Measurements from ENCODE around the gene DIS3L2. TPM values are rescaled to one million over a fixed set of nuclear protein-coding genes. Genes with fewer than 3 reads are reported as not detected.

Gene DIS3L2
- total RNA-seq, 1 donor from 2014 or later: 25.2 TPM

DNA sequence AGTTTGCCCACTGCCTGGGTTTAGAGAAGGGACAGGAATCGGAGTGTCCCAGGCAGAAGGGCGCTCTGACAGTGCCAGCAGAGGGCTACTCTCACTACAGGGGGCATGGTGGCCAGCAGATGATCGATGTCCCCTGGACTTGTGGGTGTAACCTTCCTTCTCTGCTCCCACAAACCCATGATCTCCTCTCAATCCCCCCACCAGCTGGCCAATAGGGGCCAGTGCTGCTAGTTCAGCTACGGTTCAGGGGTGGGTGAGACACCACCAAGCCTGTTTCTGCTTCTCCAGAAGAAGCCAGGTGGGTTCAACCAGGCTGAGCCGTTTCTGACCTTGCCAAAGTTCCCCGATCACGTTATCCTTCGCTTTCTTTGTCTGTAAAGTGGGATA, 36.6 kb upstream of the DIS3L2 start:
- Histone ChIP-seq H3K4me3 (ENCODE audit: low read depth, low read length) (no peak overlapping the region), H3K36me3 (ENCODE audit: control insufficient read depth, insufficient read depth, low read length) (no peaks in the 10 kb centered on the region), H3K27me3 (ENCODE audit: control insufficient read depth, insufficient read depth, low read length) (peaks cover 77% of the 10 kb centered on the region)
- DNase-seq (ENCODE audit: low read depth): no peak
- TF ChIP-seq, protein P1, sequence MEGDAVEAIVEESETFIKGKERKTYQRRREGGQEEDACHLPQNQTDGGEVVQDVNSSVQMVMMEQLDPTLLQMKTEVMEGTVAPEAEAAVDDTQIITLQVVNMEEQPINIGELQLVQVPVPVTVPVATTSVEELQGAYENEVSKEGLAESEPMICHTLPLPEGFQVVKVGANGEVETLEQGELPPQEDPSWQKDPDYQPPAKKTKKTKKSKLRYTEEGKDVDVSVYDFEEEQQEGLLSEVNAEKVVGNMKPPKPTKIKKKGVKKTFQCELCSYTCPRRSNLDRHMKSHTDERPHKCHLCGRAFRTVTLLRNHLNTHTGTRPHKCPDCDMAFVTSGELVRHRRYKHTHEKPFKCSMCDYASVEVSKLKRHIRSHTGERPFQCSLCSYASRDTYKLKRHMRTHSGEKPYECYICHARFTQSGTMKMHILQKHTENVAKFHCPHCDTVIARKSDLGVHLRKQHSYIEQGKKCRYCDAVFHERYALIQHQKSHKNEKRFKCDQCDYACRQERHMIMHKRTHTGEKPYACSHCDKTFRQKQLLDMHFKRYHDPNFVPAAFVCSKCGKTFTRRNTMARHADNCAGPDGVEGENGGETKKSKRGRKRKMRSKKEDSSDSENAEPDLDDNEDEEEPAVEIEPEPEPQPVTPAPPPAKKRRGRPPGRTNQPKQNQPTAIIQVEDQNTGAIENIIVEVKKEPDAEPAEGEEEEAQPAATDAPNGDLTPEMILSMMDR (IDR thresholded peaks at IDR 0.05; ENCODE audit: insufficient read depth, low read length, poor library complexity, severe bottlenecking): peak; percentile 2

DNA sequence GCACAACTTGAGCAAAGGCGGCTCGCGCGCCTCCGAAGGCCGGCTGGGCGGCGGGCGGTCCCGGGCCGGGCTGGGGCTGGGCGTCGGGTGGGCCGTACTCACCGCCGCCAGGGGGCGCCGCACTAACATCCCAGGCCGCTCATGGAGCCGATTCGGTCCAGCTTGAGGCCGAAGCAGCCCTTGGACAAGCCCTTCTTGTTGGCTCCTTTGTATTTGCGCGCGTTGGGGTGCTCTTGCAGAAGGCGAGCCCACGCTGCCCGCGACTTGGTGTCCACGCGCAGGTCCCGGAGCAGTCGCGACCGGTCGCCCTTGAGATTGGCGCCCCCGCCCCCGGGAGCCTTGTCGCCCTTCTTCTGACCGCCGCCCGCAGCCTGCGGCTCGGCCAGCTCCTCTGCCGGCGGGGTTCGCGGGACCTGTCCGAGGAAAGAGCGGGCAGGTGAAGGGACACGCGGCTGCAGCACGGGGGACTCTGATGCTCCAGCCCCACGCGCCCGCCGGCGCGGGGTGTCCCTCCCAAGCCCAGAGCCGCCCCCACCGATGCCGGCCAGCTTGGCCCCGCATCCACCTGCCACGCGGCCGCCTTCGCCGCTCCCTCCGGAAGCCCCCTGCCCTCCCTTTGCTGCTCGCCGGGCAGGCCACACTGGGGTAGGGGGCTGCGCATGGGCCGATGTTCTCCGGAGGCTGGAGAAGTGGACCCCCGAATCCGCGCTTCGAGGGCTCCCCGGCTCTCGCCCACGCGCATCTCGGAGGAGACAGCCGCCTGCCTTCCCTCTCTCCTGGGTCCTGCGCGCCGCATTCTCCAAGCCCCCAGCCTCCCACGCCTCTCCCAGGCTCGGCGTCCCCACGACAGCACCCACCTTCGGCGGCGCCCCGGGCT, 36.0 kb upstream of the DIS3L2 start:
- Histone ChIP-seq H3K27me3 (ENCODE audit: control insufficient read depth, insufficient read depth, low read length) (peaks cover 76% of the 10 kb centered on the region), H3K4me3 (ENCODE audit: low read depth, low read length) (peak overlapping the region; percentile 28), H3K36me3 (ENCODE audit: control insufficient read depth, insufficient read depth, low read length) (no peaks in the 10 kb centered on the region)
- DNase-seq (ENCODE audit: low read depth): no peak
- TF ChIP-seq, protein P1 (IDR thresholded peaks at IDR 0.05; ENCODE audit: insufficient read depth, low read length, poor library complexity, severe bottlenecking): peak; percentile 54

DNA sequence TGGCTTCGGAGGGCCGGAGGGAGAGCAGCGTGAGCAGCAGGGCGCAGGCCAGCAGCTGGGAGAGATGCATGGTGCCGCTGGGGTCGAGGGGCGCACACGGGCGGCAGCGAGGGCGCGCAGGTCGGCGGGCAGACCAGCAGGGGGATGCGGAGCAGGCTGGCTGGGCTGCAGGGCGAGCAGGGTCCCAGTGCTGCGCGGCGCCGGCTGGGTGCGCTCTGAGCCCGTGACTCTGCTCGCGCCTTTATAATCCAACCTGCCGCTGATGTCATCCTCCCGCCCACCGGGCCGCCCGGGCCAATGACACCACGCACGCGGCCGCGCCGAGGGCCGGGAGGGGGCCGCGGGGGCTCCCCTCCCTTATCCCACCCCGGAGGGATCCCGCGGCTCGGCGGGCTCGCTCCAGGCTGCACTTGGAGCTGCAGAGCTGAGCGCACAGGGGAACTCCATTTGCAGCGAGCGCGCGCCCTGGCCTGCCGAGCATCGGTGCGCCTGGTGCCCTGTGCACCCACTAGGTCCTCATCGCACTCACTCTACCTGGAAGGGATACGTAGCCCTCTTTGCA, 35.3 kb upstream of the DIS3L2 start, which contains the start of gene NPPC:
NPPC (minus strand) TSS at position 217 of the 562 bp plus-strand sequence; CDS start at position 70, 147 bp downstream.
- no peak for DNase-seq (ENCODE audit: low read depth)

DNA sequence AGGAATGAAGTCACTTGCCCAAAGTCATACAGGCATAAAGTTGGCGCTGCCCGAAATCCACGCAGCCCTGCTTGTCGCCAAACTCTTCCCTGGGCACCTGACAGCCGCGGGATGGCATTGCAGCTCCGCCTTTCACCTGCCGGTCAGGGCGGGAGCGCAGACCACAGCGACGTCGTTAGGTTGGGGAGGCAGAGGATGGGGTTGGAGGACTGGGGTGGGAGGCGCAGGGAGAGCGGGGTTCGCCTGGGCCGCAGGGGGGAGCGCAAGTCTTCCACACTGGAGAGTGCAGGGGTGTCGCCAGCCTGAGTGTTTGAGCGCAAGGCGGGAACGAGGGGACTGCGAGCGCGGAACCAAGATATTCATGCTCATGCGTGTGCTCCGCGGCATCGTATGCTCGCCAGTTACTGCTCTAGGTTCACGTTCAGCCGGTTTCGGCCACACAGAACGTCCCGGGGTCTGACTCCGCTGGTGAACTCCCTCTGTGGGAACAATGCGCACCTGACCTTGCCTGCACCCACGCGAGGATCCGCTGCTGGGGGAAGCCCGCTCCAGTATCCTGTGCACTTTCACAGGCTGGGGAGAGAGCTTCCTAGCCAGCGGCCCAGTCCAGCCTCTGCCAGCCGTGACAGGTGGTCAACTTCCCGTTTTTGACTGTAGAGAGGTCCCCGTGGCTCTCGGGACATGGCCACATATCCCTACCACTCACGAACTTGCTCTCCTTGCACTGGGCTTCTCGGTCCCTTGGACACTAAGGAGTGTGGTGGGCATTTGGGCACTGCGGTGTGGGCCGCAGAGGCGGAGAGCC, 34.5 kb upstream of the DIS3L2 start:
- H3K4me3 ChIP-seq (ENCODE audit: low read depth, low read length): peak overlapping the region; percentile 28
- no peak for DNase-seq (ENCODE audit: low read depth)
- TF ChIP-seq, protein P1 (IDR thresholded peaks at IDR 0.05; ENCODE audit: insufficient read depth, low read length, poor library complexity, severe bottlenecking): no peak
- H3K36me3 ChIP-seq (ENCODE audit: control insufficient read depth, insufficient read depth, low read length): no peaks in the 10 kb centered on the region
- H3K27me3 ChIP-seq (ENCODE audit: control insufficient read depth, insufficient read depth, low read length): peaks cover 76% of the 10 kb centered on the region

More for the DNA sequence above, 35.3 kb upstream of the DIS3L2 start, which contains the start of gene NPPC:
- H3K36me3 ChIP-seq (ENCODE audit: control insufficient read depth, insufficient read depth, low read length): no peaks in the 10 kb centered on the region
- TF ChIP-seq, protein P1 (IDR thresholded peaks at IDR 0.05; ENCODE audit: insufficient read depth, low read length, poor library complexity, severe bottlenecking): peak; percentile 24
- peak within 1 kb of the TSS; percentile 28 for H3K4me3 ChIP-seq (ENCODE audit: low read depth, low read length)
- H3K27me3 ChIP-seq (ENCODE audit: control insufficient read depth, insufficient read depth, low read length): peaks cover 76% of the 10 kb centered on the region

DNA sequence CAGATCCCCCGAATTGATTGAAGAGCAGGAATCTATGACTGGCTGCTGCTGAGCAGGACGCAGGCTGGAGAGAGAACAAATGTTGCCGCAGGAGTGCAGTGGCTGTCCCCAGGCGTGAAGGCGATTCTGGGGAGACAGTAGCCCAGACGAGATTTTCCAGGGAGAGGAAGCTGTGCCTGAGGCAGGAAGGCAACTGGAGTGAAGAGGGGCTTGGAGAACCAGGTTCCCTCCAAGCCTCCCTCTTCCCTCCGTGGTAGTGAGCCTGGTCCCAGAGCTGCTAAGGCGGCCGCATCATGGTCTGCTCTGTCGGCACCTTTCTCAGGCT, 34.0 kb upstream of the DIS3L2 start:
- no peak for DNase-seq (ENCODE audit: low read depth)
- Histone ChIP-seq H3K27me3 (ENCODE audit: control insufficient read depth, insufficient read depth, low read length) (peaks cover 72% of the 10 kb centered on the region), H3K4me3 (ENCODE audit: low read depth, low read length) (no peak overlapping the region)

More for the DNA sequence above, 34.0 kb upstream of the DIS3L2 start:
- no peaks in the 10 kb centered on the region for H3K36me3 ChIP-seq (ENCODE audit: control insufficient read depth, insufficient read depth, low read length)
- TF ChIP-seq, protein P1 (IDR thresholded peaks at IDR 0.05; ENCODE audit: insufficient read depth, low read length, poor library complexity, severe bottlenecking): no peak

Data from kidney epithelial cell (primary cell).